Measurements from ENCODE around the gene CDC25B.
"Not testable (repeated sequence)": the region's sequence is repeated elsewhere in the genome, so short reads cannot be mapped to it uniquely, and the experiment has no call there.

Gene CDC25B

DNA sequence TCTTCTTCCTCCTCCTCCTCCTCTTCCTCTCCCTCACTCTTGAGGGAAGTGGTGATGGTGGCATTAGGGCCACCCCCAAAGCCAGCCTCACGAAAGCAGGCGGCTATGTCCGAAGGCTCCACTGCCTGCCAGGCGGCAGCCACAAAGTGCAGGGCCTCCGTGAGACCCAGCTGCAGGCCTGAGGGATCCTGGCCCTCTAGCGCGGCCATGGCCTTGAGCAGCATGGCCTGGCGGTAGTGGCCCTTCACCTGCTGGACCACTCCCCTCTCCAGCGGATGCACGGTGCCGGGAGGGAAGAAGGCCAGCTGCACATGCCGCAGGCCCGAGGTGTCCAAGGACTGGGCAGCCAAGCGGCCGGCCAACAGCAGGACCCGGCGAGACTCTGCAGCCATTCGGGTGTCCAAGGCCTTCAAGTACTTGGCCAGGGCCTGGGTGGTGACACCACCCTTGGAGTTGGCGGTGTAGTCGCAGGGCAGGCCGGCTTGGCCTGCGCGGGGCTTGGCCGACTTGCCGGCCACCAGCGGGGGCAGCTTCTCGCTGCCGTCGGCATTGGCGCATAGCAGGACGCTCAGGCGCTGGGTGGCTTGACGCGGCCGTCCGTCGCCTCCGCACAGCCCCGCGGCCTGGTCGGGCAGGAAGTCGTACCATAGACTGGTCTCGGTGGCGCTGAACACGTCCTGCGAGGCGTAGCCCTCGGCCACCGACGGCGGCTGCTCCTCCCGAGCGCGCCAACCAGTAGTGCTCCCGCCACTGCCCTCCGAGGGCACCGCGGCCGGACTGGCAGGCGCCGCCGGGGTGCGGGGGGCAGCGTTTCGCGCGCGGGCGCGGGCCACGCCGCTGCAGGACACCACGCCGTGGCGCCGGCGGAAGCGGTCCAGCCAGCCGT lies 10.6 kb upstream of the CDC25B start:
- no peak for DNase-seq (ENCODE audit: low spot score)

DNA sequence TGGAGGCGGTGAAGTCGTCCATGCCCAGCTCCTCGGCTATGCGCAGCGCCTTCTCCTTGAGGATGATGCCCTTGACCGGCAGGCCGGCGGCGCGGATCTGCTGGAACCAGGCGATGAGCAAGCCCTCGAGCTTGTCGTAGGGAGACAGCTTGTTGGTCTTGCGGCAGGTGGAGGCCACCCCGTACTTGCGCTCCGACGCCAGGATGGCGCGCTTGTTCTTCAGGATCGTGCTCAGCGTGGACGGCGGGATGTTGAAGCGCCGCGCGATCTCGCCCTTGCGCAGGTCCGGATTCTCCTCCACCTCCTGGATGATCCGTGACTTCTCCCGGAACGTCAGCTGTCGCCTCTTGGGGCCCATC lies 10.0 kb upstream of the CDC25B start:
- DNase-seq (ENCODE audit: low spot score), result peak; percentile 77

DNA sequence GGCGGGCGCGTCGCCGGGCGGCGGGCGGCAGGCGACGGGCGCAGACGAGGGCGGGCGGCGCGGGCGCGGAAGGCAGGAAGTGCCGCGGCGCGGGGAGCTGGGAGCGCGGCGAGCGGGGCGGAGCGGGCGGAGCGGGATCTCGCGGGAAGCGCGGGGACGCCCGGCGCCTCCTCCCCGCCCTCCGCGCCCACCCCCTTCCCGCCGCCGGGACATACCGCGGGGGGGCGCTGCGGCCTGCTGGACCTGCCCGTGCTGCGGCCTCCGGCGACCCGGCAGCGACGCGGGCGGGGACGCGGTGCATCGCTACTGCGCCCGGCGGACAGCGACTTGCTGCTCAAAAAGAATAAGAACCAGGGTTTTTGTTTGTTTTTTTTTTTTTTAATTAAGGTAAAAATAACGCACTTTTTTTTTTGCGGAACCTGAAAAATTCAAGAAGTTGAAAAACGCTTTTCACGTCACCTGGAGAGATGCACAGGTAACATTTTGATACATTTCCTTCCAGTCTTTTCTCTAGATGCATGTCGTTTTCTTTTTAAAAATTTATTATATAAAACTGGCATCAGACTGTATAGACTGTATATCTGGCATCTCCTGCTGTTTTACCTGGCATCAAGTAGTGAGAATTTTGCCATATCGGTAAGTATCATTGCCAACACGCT lies 9.3 kb upstream of the CDC25B start, which contains the start of gene CENPB:
Gene CENPB, minus strand, starts transcription at position 76 of the 659 bp plus-strand sequence. CDS start 257 bp downstream, outside the sequence.
- DNase-seq (ENCODE audit: low spot score), result peak; percentile 97

DNA sequence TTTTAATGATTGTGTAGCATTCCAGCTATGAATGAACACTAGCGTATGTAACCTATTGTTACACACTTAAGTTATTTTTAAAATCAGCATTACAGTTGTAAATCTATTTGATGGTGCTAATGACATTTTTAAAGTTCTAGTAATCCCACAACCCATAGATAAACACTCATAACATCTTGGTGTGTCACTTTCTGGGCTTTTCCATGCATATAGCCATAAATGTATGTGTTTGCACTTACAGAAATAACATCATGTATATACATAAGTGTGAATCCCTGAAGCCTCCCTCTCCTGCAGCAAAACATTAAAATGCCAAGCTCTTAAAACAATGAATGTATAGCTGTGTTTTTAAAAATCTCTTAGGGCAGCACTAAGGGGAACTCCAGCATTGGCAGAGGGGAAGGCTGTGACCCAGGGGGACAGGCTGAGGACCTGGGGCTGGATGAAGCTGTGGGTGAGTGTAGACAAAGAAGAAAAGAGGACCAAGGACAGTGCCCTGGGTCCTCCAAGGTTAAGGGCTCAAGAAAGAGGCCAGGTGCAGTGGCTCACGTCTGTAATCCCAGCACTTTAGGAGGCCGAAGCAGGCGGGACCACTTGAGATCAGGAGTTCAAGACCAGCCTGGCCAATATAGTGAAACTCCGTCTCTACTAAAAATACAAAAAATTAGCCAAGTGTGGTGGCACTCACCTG lies 8.6 kb upstream of the CDC25B start:
- no peak for DNase-seq (ENCODE audit: low spot score)

DNA sequence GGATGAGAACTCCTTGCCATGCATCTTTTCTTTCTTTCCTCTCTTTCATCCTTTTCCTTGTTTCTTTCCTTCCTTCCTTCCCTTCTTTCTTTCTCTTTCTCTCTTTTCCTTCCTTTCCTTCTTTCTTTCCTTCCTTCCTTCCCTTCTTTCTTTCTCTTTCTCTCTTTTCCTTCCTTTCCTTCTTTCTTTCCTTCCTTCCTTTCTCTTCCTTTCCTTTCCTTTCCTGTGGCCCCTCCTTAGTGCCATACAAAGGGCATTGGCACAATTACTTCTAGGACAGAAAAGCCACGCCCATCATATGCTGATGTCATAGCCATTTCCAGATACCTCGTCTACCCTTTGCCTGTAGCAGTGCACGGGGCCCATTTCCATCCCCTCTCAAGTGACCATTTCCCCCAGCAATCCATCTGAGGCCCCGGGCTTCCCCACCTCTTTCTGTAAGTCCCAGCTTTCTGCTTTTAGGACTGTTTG lies 7.4 kb upstream of the CDC25B start:
- DNase-seq (ENCODE audit: low spot score), result no peak

DNA sequence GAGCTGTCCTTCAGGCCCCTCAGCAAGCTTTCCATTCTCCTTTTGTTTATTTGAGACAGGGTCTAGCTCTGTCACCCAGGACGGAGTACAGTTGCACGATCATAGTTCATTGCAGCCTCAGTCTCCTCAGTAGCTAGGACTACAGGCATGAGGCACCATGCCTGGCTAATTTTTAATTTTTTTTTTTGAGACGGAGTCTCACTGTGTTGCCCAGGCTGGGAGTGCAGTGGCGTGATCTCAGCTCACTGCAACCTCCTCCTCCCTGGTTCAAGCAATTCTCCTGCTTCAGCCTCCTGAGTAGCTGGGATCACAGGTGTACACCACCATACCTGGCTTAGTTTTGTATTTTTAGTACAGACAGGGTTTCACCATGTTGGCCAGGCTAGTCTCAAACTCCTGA lies 6.9 kb upstream of the CDC25B start:
- DNase-seq (ENCODE audit: low spot score), result not testable (repeated sequence)

DNA sequence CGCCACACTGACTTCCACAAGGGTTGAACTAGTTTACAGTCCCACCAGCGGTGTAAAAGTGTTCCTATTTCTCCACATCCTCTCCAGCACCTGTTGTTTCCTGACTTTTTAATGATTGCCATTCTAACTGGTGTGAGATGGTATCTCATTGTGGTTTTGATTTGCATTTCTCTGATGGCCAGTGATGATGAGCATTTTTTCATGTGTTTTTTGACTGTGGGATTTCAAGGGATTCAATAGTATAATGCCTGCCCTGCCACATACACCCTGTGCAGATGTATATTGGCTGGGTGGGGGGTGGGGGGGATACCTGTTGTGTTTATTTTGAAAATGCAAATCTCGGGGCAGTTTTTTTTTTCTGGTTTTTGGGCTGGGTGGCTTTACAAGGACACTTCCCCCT lies 1.9 kb upstream of the CDC25B start:
- not testable (repeated sequence) for DNase-seq (ENCODE audit: low spot score)

DNA sequence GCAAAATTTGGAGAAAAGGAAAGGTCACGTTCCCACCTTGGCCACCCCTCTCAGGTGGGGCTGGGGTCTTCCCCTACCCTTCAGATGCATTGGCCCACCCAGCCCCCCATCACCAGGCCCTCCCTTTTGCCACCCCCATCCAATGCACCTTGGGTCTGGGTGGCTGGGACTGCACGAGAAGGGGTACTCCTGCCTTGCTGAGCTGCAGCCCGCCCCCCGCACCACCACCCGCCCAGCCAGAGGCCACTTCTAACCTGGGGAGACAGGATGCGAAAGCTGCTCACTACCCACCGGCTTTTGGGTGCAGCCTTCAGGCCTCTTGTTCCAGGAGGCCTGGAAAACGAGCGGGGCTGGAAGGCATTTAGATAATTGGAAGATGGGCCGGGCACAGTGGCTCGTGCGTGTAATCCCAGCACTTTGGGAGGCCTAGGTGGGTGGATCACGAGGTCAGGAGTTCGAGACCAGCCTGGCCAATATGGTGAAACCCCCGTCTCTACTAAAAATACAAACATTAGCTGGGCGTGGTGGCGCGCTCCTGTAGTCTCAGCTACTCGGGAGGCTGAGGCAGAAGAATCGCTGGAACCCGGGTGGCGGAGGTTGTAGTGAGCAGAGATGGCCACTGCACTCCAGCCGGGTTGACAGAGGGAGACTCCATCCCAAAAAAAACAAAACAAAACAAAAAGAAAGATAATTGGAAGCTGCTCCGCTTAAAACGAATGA lies 1.2 kb upstream of the CDC25B start:
- no peak for DNase-seq (ENCODE audit: low spot score)

DNA sequence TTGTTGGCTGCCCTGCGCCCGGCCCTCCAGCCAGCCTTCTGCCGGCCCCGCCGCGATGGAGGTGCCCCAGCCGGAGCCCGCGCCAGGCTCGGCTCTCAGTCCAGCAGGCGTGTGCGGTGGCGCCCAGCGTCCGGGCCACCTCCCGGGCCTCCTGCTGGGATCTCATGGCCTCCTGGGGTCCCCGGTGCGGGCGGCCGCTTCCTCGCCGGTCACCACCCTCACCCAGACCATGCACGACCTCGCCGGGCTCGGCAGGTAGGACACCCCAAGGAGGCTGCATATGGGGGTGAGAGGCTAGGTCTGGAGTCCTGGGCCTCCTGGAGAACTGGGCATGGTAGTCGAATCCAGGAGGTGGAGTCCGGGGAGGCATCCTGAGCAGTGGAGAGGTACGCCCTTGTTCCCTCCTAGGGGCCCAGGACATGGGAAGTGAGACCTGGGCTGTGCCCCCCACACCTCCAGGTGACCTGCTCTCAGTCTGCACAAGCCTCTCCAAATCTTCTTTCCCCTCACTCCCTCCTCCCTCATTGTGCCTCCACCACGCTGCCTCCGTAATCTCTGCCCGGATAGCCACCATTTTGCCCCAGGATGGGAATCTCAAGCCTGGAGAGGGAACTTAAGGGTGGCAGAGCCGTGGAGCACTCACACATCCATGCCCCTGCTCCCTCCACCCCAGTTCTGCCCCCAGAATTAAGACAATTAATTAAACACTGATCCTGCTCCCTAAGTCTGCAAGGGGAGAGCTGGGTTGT lies 541 bp downstream of the CDC25B start:
- no peak for DNase-seq (ENCODE audit: low spot score)

DNA sequence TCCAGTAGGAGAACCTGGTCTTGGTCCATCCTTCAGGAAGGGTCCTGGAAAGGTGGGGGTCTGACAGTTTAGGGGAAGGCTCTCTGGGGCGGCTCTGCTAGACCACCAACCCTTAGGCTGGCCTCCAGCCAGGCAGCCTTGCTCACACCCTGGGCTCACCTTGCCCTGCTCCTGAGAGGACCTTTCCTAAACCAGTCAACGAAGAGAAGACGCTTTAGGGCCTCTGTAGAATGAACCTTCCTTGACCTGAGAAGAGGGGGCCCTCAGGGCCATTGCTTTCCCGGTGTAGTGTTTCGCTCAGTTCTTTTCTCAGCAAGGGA lies 1.1 kb downstream of the CDC25B start:
- DNase-seq (ENCODE audit: low spot score), result no peak

DNA sequence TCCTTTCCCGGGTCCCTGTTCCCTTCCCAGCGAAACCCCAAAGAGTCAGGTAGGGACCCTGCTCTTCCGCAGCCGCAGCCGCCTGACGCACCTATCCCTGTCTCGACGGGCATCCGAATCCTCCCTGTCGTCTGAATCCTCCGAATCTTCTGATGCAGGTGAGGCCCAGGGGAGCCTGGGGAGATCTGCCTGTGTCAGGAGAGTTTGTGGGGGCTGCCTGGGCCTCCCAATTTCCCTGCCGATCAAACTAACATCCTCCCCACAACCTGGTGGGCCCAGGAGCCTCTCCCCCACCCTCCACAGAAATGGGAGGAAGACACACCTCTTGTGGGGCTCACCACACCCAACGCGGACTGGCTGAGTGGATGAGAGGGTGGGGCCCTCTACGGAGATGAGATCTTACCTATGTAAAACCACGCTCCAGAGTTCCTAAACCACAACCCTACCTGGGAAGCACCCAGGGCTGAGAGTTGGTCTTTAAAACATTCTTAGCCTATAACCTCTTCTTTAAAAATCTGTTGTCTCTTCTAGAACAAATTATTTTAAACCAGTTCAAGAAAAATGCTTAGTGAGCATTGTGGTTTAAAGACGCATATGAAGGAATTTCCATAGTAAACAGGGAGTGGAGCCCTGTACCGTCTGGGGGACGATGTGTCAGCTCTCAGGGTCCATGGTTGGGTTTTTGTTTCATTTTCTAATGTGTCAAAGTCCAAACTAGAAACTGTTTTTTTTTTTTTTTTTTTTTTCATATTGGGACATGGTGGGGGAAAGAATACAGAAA lies 1.7 kb downstream of the CDC25B start:
- no peak for DNase-seq (ENCODE audit: low spot score)

DNA sequence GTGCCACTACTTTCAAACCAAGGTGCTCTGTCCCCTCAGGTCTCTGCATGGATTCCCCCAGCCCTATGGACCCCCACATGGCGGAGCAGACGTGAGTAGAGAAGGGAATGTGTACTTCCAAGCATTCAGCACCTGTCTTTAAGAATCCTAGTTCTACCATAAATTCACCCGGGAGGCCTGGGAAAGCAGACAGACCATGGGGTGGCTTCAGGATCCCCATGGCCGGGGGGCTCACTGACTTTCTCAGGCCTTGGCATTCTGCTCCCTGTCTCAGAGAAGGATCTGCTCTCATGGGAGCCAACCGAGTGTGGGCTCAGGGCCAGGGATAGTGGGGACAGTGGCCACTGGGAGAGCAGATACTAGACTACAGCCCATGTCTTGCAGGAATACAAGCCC lies 2.3 kb downstream of the CDC25B start:
- DNase-seq (ENCODE audit: low spot score), result no peak

DNA sequence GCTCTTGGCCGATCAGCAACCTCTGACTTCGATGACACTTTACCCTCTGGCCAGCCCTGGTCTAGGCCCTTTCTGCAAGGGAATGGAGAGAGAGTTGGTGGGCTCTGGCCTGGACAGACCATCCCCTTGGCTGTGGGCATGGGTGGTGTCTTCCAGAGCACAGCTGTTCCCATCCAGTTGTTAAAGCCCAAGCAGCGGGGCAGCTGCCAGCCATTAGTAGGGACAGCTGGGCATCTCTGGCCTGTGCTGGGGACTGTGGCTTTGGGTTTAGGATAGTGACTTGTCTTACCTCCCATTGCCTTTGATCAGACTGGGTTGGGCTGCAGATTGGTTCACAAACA lies 2.8 kb downstream of the CDC25B start:
- DNase-seq (ENCODE audit: low spot score), result no peak

DNA sequence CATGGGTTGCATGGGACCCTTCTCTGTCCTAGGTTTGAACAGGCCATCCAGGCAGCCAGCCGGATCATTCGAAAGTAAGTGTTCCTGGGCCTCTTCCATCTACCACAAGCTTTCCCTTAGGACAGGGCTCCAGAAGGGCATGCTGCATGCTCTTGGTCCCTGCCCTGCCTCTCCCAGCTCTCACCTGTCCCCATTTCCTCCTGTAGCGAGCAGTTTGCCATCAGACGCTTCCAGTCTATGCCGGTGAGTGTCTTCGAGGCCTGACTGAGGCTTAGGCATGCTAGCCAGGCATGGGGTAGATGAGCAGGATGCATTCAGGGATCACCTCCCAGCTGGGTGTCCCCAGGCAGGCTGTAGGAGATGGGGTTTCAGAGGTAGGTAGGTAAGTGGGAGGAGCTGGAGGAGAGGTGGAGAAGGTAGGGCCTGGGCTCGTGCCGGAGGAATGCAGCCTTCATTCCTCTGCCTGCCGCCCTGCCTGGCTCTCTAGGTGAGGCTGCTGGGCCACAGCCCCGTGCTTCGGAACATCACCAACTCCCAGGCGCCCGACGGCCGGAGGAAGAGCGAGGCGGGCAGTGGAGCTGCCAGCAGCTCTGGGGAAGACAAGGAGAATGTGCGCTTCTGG lies 4.3 kb downstream of the CDC25B start:
- no peak for DNase-seq (ENCODE audit: low spot score)

DNA sequence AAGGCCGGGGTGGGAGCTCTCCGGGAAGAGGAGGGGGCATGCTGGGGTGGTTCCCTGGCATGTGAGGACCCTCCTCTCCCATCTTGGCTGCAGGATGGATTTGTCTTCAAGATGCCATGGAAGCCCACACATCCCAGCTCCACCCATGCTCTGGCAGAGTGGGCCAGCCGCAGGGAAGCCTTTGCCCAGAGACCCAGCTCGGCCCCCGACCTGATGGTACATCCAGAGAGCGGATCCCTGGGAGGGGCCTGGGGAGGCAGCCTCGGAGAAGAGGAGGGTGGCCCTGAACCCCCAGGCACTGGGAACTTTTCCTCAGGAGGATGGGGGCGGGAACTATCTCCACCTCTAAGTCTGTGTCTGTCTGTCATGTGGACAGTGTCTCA lies 4.8 kb downstream of the CDC25B start:
- no peak for DNase-seq (ENCODE audit: low spot score)

DNA sequence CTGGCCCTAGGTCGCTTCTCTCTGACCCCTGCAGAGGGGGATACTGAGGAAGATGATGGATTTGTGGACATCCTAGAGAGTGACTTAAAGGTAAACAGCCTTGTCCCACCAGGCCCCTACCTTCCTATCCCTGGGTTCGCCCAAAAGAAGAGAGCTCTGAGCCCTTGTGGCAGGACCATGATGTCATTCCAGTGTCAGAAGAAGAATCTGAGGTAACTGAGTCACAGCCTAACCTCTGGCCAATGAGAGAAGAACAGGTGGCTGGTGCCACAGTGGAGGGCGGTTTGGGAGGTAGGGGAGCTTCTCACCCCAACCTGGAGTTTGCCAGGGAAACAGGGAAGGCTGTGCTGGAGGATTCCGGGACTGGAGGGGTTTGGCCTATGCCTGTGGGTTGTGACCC lies 5.2 kb downstream of the CDC25B start:
- DNase-seq (ENCODE audit: low spot score), result no peak

DNA sequence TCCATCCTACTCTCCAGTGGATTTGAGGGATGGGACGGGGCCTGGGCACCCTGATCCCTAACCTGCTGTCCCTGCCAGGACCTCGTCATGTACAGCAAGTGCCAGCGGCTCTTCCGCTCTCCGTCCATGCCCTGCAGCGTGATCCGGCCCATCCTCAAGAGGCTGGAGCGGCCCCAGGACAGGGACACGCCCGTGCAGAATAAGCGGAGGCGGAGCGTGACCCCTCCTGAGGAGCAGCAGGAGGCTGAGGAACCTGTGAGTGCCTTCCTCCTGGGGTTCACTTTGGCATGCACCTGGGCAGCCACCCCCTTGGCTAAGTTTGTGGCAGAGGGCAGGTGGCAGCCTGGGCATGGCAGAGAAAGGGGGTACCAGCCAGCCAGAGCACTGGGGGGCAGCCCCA lies 5.7 kb downstream of the CDC25B start:
- DNase-seq (ENCODE audit: low spot score), result no peak

DNA sequence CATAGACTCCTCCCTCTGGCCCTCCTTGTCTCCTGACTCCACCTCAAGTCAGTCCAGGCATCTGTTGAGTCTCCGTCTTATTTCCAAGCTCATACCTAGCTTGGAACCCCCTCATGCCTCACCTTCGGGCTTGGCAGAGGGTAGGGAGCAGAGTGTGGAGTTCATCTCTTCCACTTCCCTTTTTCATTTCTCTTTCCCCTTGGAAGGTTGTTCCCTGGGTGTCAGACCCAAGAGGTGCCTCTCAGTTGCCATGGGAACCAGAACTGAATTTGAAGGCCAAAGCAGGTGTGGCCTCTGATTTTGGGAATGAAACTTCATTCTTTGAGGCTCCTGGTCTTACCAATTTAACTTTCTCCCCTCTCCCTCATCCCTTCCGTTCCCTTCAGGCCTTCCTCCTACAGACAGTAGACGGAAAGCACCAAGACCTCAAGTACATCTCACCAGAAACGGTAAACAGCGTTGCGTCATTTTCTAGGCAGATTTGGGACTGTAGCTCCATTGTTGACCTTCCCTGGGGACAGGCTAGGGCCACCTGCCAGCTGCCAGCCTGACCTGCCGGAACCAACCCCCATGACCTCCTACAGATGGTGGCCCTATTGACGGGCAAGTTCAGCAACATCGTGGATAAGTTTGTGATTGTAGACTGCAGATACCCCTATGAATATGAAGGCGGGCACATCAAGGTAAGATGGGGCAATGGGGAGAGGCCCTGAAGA lies 6.6 kb downstream of the CDC25B start:
- DNase-seq (ENCODE audit: low spot score), result no peak

DNA sequence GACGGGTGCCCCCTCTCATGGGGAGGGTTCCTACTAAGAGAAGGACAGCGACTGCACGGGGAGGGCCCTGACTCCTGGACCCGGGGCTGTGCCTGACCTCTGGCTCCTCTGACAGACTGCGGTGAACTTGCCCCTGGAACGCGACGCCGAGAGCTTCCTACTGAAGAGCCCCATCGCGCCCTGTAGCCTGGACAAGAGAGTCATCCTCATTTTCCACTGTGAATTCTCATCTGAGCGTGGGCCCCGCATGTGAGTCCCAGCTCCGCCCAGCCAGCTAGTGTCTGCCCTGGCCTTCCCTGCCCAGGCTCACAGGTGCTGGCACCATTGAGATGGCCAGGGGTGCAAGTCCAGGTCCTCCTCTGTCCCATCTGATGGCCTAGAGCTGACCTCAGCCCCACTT lies 7.2 kb downstream of the CDC25B start:
- no peak for DNase-seq (ENCODE audit: low spot score)

DNA sequence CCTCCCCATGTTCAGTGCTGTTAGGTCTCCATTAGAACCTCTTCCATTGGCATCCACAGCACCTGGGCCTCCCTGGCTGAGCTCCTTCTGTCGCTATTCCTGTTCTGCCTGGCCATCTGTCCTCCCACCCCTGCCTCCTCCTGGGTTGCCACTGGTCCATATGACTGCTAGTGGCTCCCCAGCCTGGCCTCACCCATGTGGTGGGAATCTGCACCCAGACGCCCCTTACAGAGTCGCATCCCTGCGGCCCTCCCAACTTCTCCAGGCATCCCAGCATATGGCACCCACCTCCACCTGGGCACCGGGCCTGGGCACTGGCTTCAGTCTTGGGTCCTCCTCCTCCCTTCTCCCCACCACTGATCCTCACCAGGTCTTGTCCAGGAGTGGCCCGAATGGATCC lies 7.7 kb downstream of the CDC25B start:
- no peak for DNase-seq (ENCODE audit: low spot score)

All from D341Med (cell line).